ENCODE measurements around the gene YBX1.

GRCh38 chr1:42752284-42752683 lies 70.1 kb downstream of the YBX1 start:
- TF ChIP-seq CTCF (IDR thresholded peaks at IDR 0.05) = no peak
- no peak for TF ChIP-seq POLR2A (IDR thresholded peaks at IDR 0.05)

Measured in upper lobe of left lung (tissue), 4 donors.